HG02943 (cell line): ENCODE results near the gene INPP5J.
A peak's percentile ranks its signal among the peaks of the same experiment; 100 is the strongest.
"Not testable (repeated sequence)": the region's sequence is repeated elsewhere in the genome, so short reads cannot be mapped to it uniquely, and the experiment has no call there.

Experiments used
- ATAC-seq: cut with Tn5 transposase; IDR thresholded peaks from one replicate; pipeline ENCODE4 v1.9.1; 2021; ENCODE audit warnings: mild to moderate bottlenecking, low read depth, moderate library complexity; ENCODE audit not compliant: unreplicated experiment

Gene INPP5J

GRCh38 chr22:31099841-31100761 is 22.7 kb upstream of the INPP5J start:
- ATAC-seq: no peak

GRCh38 chr22:31100762-31101525 is 21.8 kb upstream of the INPP5J start:
- no peak for ATAC-seq

- ATAC-seq: no peak
These were observed 20.2 kb upstream of the INPP5J start for GRCh38 chr22:31102441-31103081.

- no peak for ATAC-seq
These were observed 19.7 kb upstream of the INPP5J start for GRCh38 chr22:31103111-31103510.

GRCh38 chr22:31103899-31104694 is 18.7 kb upstream of the INPP5J start:
- no peak for ATAC-seq

GRCh38 chr22:31104869-31105268 is 17.9 kb upstream of the INPP5J start:
- ATAC-seq: no peak

GRCh38 chr22:31105282-31105929 is 17.4 kb upstream of the INPP5J start:
- no peak for ATAC-seq

- ATAC-seq: no peak
These were observed 16.7 kb upstream of the INPP5J start for GRCh38 chr22:31106001-31106571.

- no peak for ATAC-seq
These were observed 16.0 kb upstream of the INPP5J start for GRCh38 chr22:31106731-31107177.

GRCh38 chr22:31107178-31107893 is 15.4 kb upstream of the INPP5J start, which contains the start of gene SELENOM:
SELENOM (minus strand) TSS chr22:31107568; CDS start chr22:31107505, 63 bp downstream.
- ATAC-seq: peak; percentile 68

- peak; percentile 28 for ATAC-seq
These were observed 14.9 kb upstream of the INPP5J start for GRCh38 chr22:31107894-31108218.

- ATAC-seq: not testable (repeated sequence)
These were observed 10.1 kb upstream of the INPP5J start for GRCh38 chr22:31112547-31113091.

GRCh38 chr22:31118046-31118820 is 4.5 kb upstream of the INPP5J start:
- no peak for ATAC-seq

GRCh38 chr22:31119026-31119717 is 3.6 kb upstream of the INPP5J start:
- no peak for ATAC-seq

GRCh38 chr22:31120230-31120629 is 2.5 kb upstream of the INPP5J start:
- ATAC-seq: no peak

GRCh38 chr22:31120642-31121041 is 2.1 kb upstream of the INPP5J start:
- no peak for ATAC-seq

GRCh38 chr22:31121403-31121802 is 1.4 kb upstream of the INPP5J start:
- no peak for ATAC-seq
